ENCODE data around the gene LSM2.

Gene LSM2

GRCh38 chr6:31778999-31779885 lies 27.5 kb downstream of the LSM2 start:
- Histone ChIP-seq H3K36me3 (peaks cover 69% of the 10 kb centered on the region), H3K27ac (no peak overlapping the region), H3K9me3 (ENCODE audit: severe bottlenecking) (no peaks in the 10 kb centered on the region), H3K27me3 (ENCODE audit: insufficient read depth, low read depth, severe bottlenecking) (no peaks in the 10 kb centered on the region), H3K4me3 (ENCODE audit: low read depth, low read length) (no peak overlapping the region)
- no peak for DNase-seq
- TF ChIP-seq, protein P1, sequence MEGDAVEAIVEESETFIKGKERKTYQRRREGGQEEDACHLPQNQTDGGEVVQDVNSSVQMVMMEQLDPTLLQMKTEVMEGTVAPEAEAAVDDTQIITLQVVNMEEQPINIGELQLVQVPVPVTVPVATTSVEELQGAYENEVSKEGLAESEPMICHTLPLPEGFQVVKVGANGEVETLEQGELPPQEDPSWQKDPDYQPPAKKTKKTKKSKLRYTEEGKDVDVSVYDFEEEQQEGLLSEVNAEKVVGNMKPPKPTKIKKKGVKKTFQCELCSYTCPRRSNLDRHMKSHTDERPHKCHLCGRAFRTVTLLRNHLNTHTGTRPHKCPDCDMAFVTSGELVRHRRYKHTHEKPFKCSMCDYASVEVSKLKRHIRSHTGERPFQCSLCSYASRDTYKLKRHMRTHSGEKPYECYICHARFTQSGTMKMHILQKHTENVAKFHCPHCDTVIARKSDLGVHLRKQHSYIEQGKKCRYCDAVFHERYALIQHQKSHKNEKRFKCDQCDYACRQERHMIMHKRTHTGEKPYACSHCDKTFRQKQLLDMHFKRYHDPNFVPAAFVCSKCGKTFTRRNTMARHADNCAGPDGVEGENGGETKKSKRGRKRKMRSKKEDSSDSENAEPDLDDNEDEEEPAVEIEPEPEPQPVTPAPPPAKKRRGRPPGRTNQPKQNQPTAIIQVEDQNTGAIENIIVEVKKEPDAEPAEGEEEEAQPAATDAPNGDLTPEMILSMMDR (IDR thresholded peaks at IDR 0.05; ENCODE audit: low read depth, low read length) = no peak

GRCh38 chr6:31778193-31778592 lies 28.6 kb downstream of the LSM2 start:
- no peaks in the 10 kb centered on the region for H3K27me3 ChIP-seq (ENCODE audit: insufficient read depth, low read depth, severe bottlenecking)
- H3K4me3 ChIP-seq (ENCODE audit: low read depth, low read length) = no peak overlapping the region
- TF ChIP-seq, protein P1 (IDR thresholded peaks at IDR 0.05; ENCODE audit: low read depth, low read length) = no peak
- peaks cover 58% of the 10 kb centered on the region for H3K36me3 ChIP-seq
- H3K27ac ChIP-seq = no peak overlapping the region
- no peaks in the 10 kb centered on the region for H3K9me3 ChIP-seq (ENCODE audit: severe bottlenecking)
- DNase-seq = no peak

DNA sequence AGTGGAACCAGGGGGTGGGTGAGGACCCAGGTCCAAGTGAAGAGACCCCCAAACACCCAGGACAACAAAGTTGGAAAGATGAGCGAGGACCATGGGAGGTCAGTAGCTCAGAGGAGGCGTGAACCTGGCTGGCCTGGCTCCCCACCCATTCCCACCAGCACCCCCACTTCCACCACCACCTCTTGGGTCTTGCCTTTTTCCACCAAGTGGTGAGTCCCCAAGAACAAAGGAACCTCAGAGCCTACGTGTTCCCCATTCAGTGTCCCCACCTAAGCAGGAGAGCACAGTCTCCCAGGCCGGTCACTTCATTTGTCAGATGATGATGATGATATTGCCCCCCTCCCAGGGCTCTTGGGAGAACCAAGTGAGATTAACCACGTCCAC lies 29.1 kb downstream of the LSM2 start:
- Histone ChIP-seq H3K27ac (no peak overlapping the region; the same call in 1 of the 2 replicates), H3K9me3 (ENCODE audit: severe bottlenecking) (no peaks in the 10 kb centered on the region)

DNA sequence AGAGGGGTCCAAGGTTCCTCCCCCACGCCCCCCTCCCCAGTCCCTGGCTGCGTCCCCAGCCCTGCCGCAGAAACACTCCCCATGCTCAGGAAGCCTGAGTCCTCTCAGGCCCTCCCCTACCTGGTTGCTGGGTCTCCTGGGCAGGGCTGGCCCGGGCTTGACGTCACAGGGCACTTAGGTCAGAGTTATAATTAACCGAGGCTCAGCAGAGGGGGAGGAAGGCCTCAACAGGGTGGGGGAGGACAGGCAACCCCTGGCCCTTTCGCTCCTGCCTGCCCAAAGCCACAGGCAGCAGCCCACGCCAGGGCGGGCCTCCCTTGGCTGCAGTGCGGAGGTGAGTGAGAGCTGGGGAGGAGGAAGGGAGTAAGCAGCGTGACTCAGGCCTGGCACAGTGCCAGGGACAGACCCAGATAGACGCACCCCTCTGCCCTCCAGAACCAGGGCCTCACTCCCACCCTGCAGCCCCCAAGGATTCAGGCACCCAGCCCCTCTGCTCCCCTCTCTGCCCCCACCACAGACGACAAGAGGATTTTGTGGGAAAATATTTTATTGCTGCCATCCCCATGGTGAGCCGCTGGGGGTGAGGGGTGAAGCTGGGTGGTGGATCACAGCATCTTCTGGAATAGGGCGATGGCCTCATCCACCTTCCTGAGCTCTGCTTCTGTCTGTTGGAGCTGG lies 29.6 kb downstream of the LSM2 start, which contains the start of gene VWA7:
TSS of gene VWA7 (minus strand) at position 340 of the 678 bp plus-strand sequence. CDS start 549 bp downstream, outside the sequence.
- Histone ChIP-seq H3K27ac (peak within 1 kb of the TSS; percentile 9), H3K36me3 (peaks cover 48% of the 10 kb centered on the region), H3K4me3 (ENCODE audit: low read depth, low read length) (no peak within 1 kb of the TSS), H3K9me3 (ENCODE audit: severe bottlenecking) (no peaks in the 10 kb centered on the region), H3K27me3 (ENCODE audit: insufficient read depth, low read depth, severe bottlenecking) (no peaks in the 10 kb centered on the region)
- TF ChIP-seq, protein P1 (IDR thresholded peaks at IDR 0.05; ENCODE audit: low read depth, low read length) = no peak
- DNase-seq = peak; percentile 80

More for the DNA sequence above, 29.1 kb downstream of the LSM2 start:
- no peak overlapping the region for H3K4me3 ChIP-seq (ENCODE audit: low read depth, low read length)
- TF ChIP-seq, protein P1 (IDR thresholded peaks at IDR 0.05; ENCODE audit: low read depth, low read length) = no peak
- no peak for DNase-seq
- peaks cover 53% of the 10 kb centered on the region for H3K36me3 ChIP-seq
- no peaks in the 10 kb centered on the region for H3K27me3 ChIP-seq (ENCODE audit: insufficient read depth, low read depth, severe bottlenecking)

DNA sequence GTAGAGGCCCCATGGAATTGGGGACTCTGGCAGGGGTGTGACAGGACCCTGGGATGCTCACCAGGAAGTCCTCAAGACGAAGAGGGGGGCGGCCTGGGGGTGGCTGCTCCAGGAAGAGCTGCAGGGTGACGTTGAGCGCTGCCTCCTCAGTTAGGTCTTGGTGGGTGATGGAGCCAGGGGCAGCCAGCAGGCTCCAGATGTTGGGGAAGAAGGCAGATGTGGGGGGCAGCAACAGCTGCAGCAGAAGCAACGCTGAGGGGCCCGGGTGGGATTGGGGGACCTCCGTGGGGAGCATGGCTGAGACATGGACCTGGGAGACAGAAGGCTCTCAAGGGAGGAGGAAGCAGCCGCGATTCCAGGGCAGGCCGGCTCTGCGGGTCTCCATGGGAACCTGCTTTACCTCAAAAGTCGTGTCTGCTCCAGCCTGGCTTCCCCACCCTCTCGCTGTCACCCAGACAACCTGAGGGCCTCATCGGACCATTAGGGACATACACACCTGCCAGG lies 30.2 kb downstream of the LSM2 start:
- H3K4me3 ChIP-seq (ENCODE audit: low read depth, low read length) = no peak overlapping the region
- H3K27me3 ChIP-seq (ENCODE audit: insufficient read depth, low read depth, severe bottlenecking) = no peaks in the 10 kb centered on the region
- TF ChIP-seq, protein P1 (IDR thresholded peaks at IDR 0.05; ENCODE audit: low read depth, low read length) = no peak
- DNase-seq = no peak
- no peaks in the 10 kb centered on the region for H3K9me3 ChIP-seq (ENCODE audit: severe bottlenecking)
- H3K27ac ChIP-seq = peak overlapping the region; percentile 9; the same call in 1 of the 2 replicates
- peaks cover 42% of the 10 kb centered on the region for H3K36me3 ChIP-seq

All from WERI-Rb-1 (cell line).